IMR-90 (cell line): ENCODE results near the gene PLSCR3. TPM values are rescaled to one million over a fixed set of nuclear protein-coding genes. Genes with fewer than 3 reads are reported as not detected.

Source experiments
- ATAC-seq: fragments of 200-7000 bp; cut with Tn5 transposase; 2 replicates; pipeline ENCODE4 v1.9.1; 2020; ENCODE audit warnings: low read depth, mild to moderate bottlenecking, moderate library complexity
- BruUV-seq: library from RNA; stranded (reverse); fragments of 400-500 nt; replicated peaks from 2 replicates; lab custom pipeline; 2021; lab: Mats Ljungman, UMichigan
- CTCF ChIA-PET: fragments of 300-600 bp; formaldehyde crosslinking; extraction: SDS; loops from one replicate; lab custom pipeline; 2021; ENCODE audit warnings: antibody characterized with exemption; lab: Yijun Ruan, JAX
- POLR2A ChIA-PET: fragments of 300-600 bp; sonication (Branson Sonifier 250); formaldehyde crosslinking; loops from one replicate; lab custom pipeline; 2022; ENCODE audit warnings: antibody characterized with exemption; ENCODE audit not compliant: unreplicated experiment; lab: Charles Lee
- DNase-seq: peaks from one replicate; pipeline ENCODE4 v3.0.0; 2013
- H2AFZ ChIP-seq: replicated peaks from 2 replicates; pipeline ENCODE3; 2013; ENCODE audit warnings: low read length, mild to moderate bottlenecking; ENCODE audit not compliant: poor library complexity
- H2AK5ac ChIP-seq: 2 replicates; pipeline ENCODE4 v1.6.1; 2013; ENCODE audit warnings: low read depth, low read length, inconsistent platforms
- H2AK9ac ChIP-seq: replicated peaks from 2 replicates; pipeline ENCODE3; 2013; ENCODE audit warnings: mild to moderate bottlenecking, low read depth, low read length, moderate library complexity; ENCODE audit not compliant: poor library complexity
- H2BK120ac ChIP-seq: 2 replicates; pipeline ENCODE4 v1.6.1; 2013; ENCODE audit warnings: low read depth, low read length, inconsistent platforms
- H2BK15ac ChIP-seq: 3 replicates; pipeline ENCODE4 v1.6.1; 2013; ENCODE audit warnings: low read depth, low read length, inconsistent platforms
- H2BK20ac ChIP-seq: 2 replicates; pipeline ENCODE4 v1.6.1; 2013; ENCODE audit warnings: low read depth, mild to moderate bottlenecking, inconsistent platforms, low read length, moderate library complexity
- H2BK5ac ChIP-seq: 2 replicates; pipeline ENCODE4 v1.6.1; 2013; ENCODE audit warnings: mild to moderate bottlenecking, low read depth, low read length, inconsistent platforms; ENCODE audit not compliant: poor library complexity, severe bottlenecking
- H3K14ac ChIP-seq: replicated peaks from 2 replicates; pipeline ENCODE4 v1.6.1; 2013; ENCODE audit warnings: low read depth, low read length, inconsistent platforms
- H3K18ac ChIP-seq: 2 replicates; pipeline ENCODE4 v1.6.1; 2013; ENCODE audit warnings: low read depth, low read length, control low read depth
- H3K23ac ChIP-seq: 2 replicates; pipeline ENCODE4 v1.6.1; 2013; ENCODE audit warnings: low read depth, low read length, inconsistent platforms
- H3K27ac ChIP-seq: 2 replicates; pipeline ENCODE4 v1.5.1; 2013; ENCODE audit warnings: mild to moderate bottlenecking, control low read depth, low read length; ENCODE audit not compliant: insufficient read depth
- H3K27me3 ChIP-seq: 2 replicates; pipeline ENCODE4 v1.6.1; 2013; ENCODE audit warnings: low read length; ENCODE audit not compliant: control insufficient read depth, insufficient read depth
- H3K36me3 ChIP-seq: 2 replicates; pipeline ENCODE4 v1.6.1; 2013; ENCODE audit warnings: low read length, mixed read lengths; ENCODE audit not compliant: control insufficient read depth, insufficient read depth
- H3K4ac ChIP-seq: 2 replicates; pipeline ENCODE4 v1.6.1; 2013; ENCODE audit warnings: low read depth, low read length, inconsistent platforms
- H3K4me1 ChIP-seq: 2 replicates; pipeline ENCODE4 v1.6.1; 2013; ENCODE audit warnings: low read length, mixed read lengths; ENCODE audit not compliant: control insufficient read depth, insufficient read depth
- H3K4me2 ChIP-seq: 2 replicates; pipeline ENCODE4 v1.6.1; 2013; ENCODE audit warnings: low read depth, mild to moderate bottlenecking, control low read depth, low read length, moderate library complexity
- H3K4me3 ChIP-seq: 2 replicates; pipeline ENCODE4 v1.5.1; 2013; ENCODE audit warnings: low read depth, mild to moderate bottlenecking, control low read depth, low read length, moderate library complexity; ENCODE audit not compliant: insufficient read depth
- H3K56ac ChIP-seq: 2 replicates; pipeline ENCODE4 v1.6.1; 2013; ENCODE audit warnings: low read length, inconsistent platforms; ENCODE audit not compliant: insufficient read depth; ENCODE audit errors: extremely low read depth
- H3K79me1 ChIP-seq, 2 experiments: 2 replicates each; pipeline ENCODE4 v1.6.1; 2013; ENCODE audit warnings: low read length in 2 of 2, inconsistent platforms in 1 of 2, low read depth in 1 of 2
- H3K9ac ChIP-seq: 2 replicates; pipeline ENCODE4 v1.6.1; 2013; ENCODE audit warnings: low read depth, low read length, control low read depth
- H3K9me1 ChIP-seq: 2 replicates; pipeline ENCODE4 v1.6.1; 2013; ENCODE audit warnings: low read length, inconsistent platforms; ENCODE audit not compliant: insufficient read depth
- H3K9me3 ChIP-seq: 2 replicates; pipeline ENCODE4 v1.6.1; 2013; ENCODE audit warnings: low read length; ENCODE audit not compliant: control insufficient read depth, insufficient read depth
- H4K20me1 ChIP-seq: 2 replicates; pipeline ENCODE4 v1.6.1; 2013; ENCODE audit warnings: low read length, inconsistent platforms; ENCODE audit not compliant: insufficient read depth
- H4K5ac ChIP-seq: 2 replicates; pipeline ENCODE4 v1.6.1; 2013; ENCODE audit warnings: mild to moderate bottlenecking, low read depth, low read length, control low read depth
- H4K8ac ChIP-seq, 2 experiments: 2 replicates each; pipeline ENCODE4 v1.6.1; 2013; ENCODE audit warnings: low read depth in 2 of 2, low read length in 2 of 2, control low read depth in 1 of 2, inconsistent platforms in 1 of 2
- H4K91ac ChIP-seq: 2 replicates; pipeline ENCODE4 v1.6.1; 2013; ENCODE audit warnings: low read depth, low read length, inconsistent platforms; ENCODE audit not compliant: insufficient read depth
- BHLHE40 ChIP-seq: fragments of 150-350 bp; IDR thresholded peaks from 2 replicates; pipeline ENCODE4 v1.6.1; 2016; ENCODE audit warnings: mild to moderate bottlenecking, low read depth, low read length
- CEBPB ChIP-seq: IDR thresholded peaks from 2 replicates; pipeline ENCODE4 v1.6.1; 2012; ENCODE audit warnings: low read depth, low read length, improper control_type of control experiment
- MAFK ChIP-seq: IDR thresholded peaks from 2 replicates; pipeline ENCODE4 v1.6.1; 2012; ENCODE audit warnings: low read depth, low read length, improper control_type of control experiment
- RAD21 ChIP-seq: IDR thresholded peaks from 2 replicates; pipeline ENCODE4 v1.6.1; 2012; ENCODE audit warnings: low read length, improper control_type of control experiment
- WGBS, 2 experiments: methylation state at CpG; one replicate each; pipeline versions ENCODE4 v1.1.5 to v1.1.7; 2013; ENCODE audit warnings: missing lambda C conversion rate in 2 of 2; ENCODE audit not compliant: insufficient read length in 1 of 2; ENCODE audit errors: extremely low coverage in 2 of 2; 5-methylcytosine and 5-hydroxymethylcytosine counted together
- dilution Hi-C: fragments of 300-500 bp; cut with HindIII; formaldehyde crosslinking; loops from one replicate; pipeline ENCODE4 v1.14.3; 2018; ENCODE audit warnings: low sequenced_read_pairs; ENCODE audit not compliant: unreplicated experiment
- in situ Hi-C: fragments of 300-500 bp; cut with MboI; formaldehyde crosslinking; loops from 3 replicates; pipeline ENCODE4 v1.14.3; 2019; ENCODE audit warnings: low sequenced_read_pairs, inconsistent platforms, mixed read lengths
- intact Hi-C: fragments of 100-400 bp; cut with micrococcal nuclease; formaldehyde crosslinking; loops from 2 replicates; pipeline ENCODE4 v1.10.0; 2022
- polyA plus RNA-seq, 3 experiments: library from polyadenylated mRNA; depleted of rRNA; stranded (reverse); fragments of >200 nt; gene quantifications; 2 replicates each; pipeline ENCODE4 v1.2.3, GENCODE V29; 2012; ENCODE audit warnings: low replicate concordance in 1 of 3
- total RNA-seq: library from RNA; depleted of rRNA; stranded (reverse); fragments of >200 nt; gene quantifications from 2 replicates; pipeline ENCODE4 v1.2.3, GENCODE V29; 2012

The PLSCR3 gene
- total and polyA plus RNA-seq, 2 of the 4 experiments (the other 2 are of a cell fraction) = 6.1 to 116 TPM

- Histone ChIP-seq H2BK15ac (no peak overlapping the region), H3K9me3 (no peaks in the 10 kb centered on the region), H3K27me3 (no peaks in the 10 kb centered on the region), H3K18ac (no peak overlapping the region), H3K23ac (no peak overlapping the region), H4K5ac (no peak overlapping the region), H3K36me3 (peaks cover 27% of the 10 kb centered on the region), H3K9me1 (peaks cover 2% of the 10 kb centered on the region; the same call in 1 of the 2 replicates), H3K4me1 (peaks cover 4% of the 10 kb centered on the region; the same call in 1 of the 2 replicates), H3K4ac (no peak overlapping the region), H2BK20ac (no peak overlapping the region), H3K4me3 (no peak overlapping the region), H3K27ac (no peak overlapping the region), H4K91ac (no peak overlapping the region), H4K8ac (no peak overlapping the region), H4K20me1 (peaks cover 7% of the 10 kb centered on the region; the same call in 1 of the 2 replicates), H3K56ac (no peak overlapping the region), H2BK5ac (no peak overlapping the region), H3K9ac (no peak overlapping the region), H2AK9ac (peak overlapping the region; percentile 0), H3K14ac (no peak overlapping the region), H3K4me2 (no peak overlapping the region), H2BK120ac (no peak overlapping the region), H2AFZ (no peak overlapping the region), H2AK5ac (no peak overlapping the region), H3K79me1 (no peaks in the 10 kb centered on the region; a peak in 1 of 4 replicates)
- ChIA-PET CTCF (no interaction called here), POLR2A (no interaction called here)
- intact Hi-C loops (no loop called here), dilution Hi-C loops (no loop called here), in situ Hi-C loops (no loop called here)
- DNase-seq = no peak
- TF ChIP-seq RAD21 = no peak
- no peak for TF ChIP-seq MAFK
- no peak for TF ChIP-seq CEBPB
- TF ChIP-seq BHLHE40 = no peak
- ATAC-seq = no peak
- no TSS peak for BruUV-seq
- WGBS, 2 experiments = 96% methylated on average over 24 of the region's 54 CpGs; no CpG with 5 or more reads in 1 of the 2 experiments
These were observed 22.8 kb upstream of the PLSCR3 start for GRCh38 chr17:7417056-7417655.
